HL-60 (cell line): ENCODE results near the gene IMPA2.
A peak's percentile ranks its signal among the peaks of the same experiment; 100 is the strongest.

Experiments used
- DNase-seq, 2 experiments: peaks; one replicate each; pipeline ENCODE4 v3.0.0-alpha.2; 2010 to 2020; ENCODE audit warnings: low read depth in 1 of 2, low spot score in 1 of 2
- H3K27ac ChIP-seq: fragments of 250-450 bp; sonication (Bioruptor Pico); replicated peaks from 2 replicates; pipeline ENCODE4 v1.5.1; 2020; ENCODE audit warnings: mild to moderate bottlenecking, moderate library complexity
- H3K27me3 ChIP-seq: fragments of 250-450 bp; sonication (Bioruptor Pico); 2 replicates; pipeline ENCODE4 v1.5.1; 2021; ENCODE audit warnings: mild to moderate bottlenecking, moderate library complexity; ENCODE audit not compliant: insufficient read depth, poor library complexity, severe bottlenecking
- H3K4me3 ChIP-seq: replicated peaks from 2 replicates; pipeline ENCODE4 v1.5.1; 2011; ENCODE audit warnings: mild to moderate bottlenecking, control low read depth, low read length; ENCODE audit not compliant: insufficient read depth
- GABPA ChIP-seq: IDR thresholded peaks from 2 replicates; pipeline ENCODE4 v1.6.1; 2012; ENCODE audit warnings: low read depth
- POLR2AphosphoS5 ChIP-seq: IDR thresholded peaks from 2 replicates; pipeline ENCODE4 v1.6.1; 2012; ENCODE audit warnings: low read depth
- SPI1 ChIP-seq: IDR thresholded peaks from 2 replicates; pipeline ENCODE4 v1.6.1; 2012; ENCODE audit warnings: low read depth, mild to moderate bottlenecking, borderline replicate concordance
- TF ChIP-seq, protein P1 (sequence below): IDR thresholded peaks from one replicate; pipeline ENCODE4 v1.5.1; 2011; ENCODE audit warnings: low read length, control low read depth, inconsistent platforms; ENCODE audit not compliant: insufficient read depth
- TF ChIP-seq, protein P2 (sequence below): IDR thresholded peaks from 2 replicates; pipeline ENCODE4 v1.6.1; 2012; ENCODE audit warnings: low read depth; ENCODE audit not compliant: insufficient replicate concordance

Gene IMPA2

DNA sequence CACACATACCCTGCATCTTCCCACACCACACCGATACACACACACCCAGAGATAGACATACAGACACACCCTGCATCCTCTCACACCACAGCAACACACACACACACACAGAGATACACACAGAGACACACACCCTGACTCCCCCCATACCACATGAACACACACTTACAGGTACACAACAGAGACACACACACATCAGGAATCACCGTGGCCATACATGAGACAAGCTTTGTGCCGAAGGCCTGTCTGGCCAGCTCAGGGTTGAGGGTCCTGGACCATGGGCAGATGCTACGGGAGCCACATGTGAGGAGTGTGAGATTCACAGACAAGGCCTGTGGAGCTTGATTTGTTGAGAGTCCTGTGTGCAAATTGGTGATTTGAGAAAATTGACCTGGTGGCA, 15.6 kb downstream of the IMPA2 start:
- no peaks in the 10 kb centered on the region for H3K27me3 ChIP-seq
- H3K27ac ChIP-seq = no peak overlapping the region
- TF ChIP-seq POLR2AphosphoS5 (no peak), SPI1 (no peak), GABPA (no peak)
- TF ChIP-seq, protein P1, sequence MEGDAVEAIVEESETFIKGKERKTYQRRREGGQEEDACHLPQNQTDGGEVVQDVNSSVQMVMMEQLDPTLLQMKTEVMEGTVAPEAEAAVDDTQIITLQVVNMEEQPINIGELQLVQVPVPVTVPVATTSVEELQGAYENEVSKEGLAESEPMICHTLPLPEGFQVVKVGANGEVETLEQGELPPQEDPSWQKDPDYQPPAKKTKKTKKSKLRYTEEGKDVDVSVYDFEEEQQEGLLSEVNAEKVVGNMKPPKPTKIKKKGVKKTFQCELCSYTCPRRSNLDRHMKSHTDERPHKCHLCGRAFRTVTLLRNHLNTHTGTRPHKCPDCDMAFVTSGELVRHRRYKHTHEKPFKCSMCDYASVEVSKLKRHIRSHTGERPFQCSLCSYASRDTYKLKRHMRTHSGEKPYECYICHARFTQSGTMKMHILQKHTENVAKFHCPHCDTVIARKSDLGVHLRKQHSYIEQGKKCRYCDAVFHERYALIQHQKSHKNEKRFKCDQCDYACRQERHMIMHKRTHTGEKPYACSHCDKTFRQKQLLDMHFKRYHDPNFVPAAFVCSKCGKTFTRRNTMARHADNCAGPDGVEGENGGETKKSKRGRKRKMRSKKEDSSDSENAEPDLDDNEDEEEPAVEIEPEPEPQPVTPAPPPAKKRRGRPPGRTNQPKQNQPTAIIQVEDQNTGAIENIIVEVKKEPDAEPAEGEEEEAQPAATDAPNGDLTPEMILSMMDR = no peak
- TF ChIP-seq, protein P2, sequence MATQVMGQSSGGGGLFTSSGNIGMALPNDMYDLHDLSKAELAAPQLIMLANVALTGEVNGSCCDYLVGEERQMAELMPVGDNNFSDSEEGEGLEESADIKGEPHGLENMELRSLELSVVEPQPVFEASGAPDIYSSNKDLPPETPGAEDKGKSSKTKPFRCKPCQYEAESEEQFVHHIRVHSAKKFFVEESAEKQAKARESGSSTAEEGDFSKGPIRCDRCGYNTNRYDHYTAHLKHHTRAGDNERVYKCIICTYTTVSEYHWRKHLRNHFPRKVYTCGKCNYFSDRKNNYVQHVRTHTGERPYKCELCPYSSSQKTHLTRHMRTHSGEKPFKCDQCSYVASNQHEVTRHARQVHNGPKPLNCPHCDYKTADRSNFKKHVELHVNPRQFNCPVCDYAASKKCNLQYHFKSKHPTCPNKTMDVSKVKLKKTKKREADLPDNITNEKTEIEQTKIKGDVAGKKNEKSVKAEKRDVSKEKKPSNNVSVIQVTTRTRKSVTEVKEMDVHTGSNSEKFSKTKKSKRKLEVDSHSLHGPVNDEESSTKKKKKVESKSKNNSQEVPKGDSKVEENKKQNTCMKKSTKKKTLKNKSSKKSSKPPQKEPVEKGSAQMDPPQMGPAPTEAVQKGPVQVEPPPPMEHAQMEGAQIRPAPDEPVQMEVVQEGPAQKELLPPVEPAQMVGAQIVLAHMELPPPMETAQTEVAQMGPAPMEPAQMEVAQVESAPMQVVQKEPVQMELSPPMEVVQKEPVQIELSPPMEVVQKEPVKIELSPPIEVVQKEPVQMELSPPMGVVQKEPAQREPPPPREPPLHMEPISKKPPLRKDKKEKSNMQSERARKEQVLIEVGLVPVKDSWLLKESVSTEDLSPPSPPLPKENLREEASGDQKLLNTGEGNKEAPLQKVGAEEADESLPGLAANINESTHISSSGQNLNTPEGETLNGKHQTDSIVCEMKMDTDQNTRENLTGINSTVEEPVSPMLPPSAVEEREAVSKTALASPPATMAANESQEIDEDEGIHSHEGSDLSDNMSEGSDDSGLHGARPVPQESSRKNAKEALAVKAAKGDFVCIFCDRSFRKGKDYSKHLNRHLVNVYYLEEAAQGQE = no peak
- no peak overlapping the region for H3K4me3 ChIP-seq
- no peak for DNase-seq

DNA sequence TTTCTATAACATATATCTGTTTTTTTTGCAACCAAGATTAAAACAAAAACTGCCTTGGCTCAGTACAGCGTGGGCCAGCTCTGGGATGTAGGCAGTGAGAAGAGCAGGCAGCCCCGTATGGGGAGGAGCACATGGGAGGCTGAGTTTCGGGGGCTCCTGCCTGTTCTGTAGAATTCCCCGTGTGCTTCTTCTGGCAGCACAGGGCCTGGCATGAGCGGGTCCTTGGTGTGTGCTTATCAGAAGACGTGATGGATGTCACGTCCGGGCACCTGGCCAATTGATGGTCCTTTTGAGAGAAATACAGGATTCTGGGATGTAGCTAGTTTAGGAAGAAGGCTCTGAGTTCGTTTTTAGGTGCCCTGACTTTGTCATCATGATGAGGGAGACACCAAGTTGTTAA, 16.2 kb downstream of the IMPA2 start:
- Histone ChIP-seq H3K27me3 (no peaks in the 10 kb centered on the region), H3K4me3 (no peak overlapping the region), H3K27ac (no peak overlapping the region)
- TF ChIP-seq SPI1 (no peak), GABPA (no peak), POLR2AphosphoS5 (no peak)
- TF ChIP-seq, protein P2 = no peak
- TF ChIP-seq, protein P1 = no peak
- DNase-seq = no peak

DNA sequence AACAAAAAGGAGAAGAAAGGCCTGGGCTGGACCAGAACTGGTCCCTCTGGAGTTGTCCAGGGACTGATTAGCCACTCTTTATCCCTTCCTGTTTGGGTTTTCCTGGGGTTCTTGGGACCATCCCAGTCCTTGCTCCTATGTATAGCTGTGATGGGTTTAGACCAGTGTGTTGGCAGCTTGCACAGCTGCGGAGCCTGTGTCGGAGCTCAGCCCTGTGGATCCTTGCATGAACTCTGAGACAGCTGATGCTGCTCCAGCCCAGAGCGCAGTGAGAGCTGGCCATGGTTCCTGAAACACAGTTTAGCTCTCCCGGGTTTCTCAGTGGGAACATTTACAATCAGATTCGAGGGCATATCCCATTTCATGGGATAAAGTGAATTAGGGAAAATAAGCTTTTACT, 16.9 kb downstream of the IMPA2 start:
- no peak for DNase-seq
- Histone ChIP-seq H3K27me3 (no peaks in the 10 kb centered on the region), H3K27ac (no peak overlapping the region), H3K4me3 (no peak overlapping the region)
- no peak for TF ChIP-seq GABPA
- TF ChIP-seq, protein P2 = peak; percentile 32

DNA sequence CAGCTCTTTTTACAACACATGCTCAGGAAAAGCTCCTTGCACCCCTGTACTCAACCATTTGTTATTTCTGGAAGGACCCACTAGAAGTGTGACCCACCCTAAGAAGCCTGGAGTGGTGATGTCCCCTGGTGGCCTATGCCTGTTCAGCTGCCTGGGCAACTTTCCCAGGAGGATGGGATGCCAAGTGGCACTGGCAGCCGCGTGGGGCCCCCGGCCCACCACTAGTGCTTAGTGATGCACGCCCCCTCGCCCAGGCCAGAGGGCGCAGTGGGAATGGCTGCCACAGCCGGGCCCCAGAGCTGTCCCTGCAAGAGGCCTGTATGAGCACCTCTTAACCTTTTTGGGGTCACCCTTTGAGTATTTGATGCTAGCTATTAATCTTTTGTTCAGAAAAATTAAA, 18.1 kb downstream of the IMPA2 start:
- no peaks in the 10 kb centered on the region for H3K27me3 ChIP-seq
- H3K4me3 ChIP-seq = no peak overlapping the region
- TF ChIP-seq POLR2AphosphoS5 (no peak), GABPA (no peak), SPI1 (no peak)
- TF ChIP-seq, protein P2 = no peak
- TF ChIP-seq, protein P1 = no peak
- DNase-seq = no peak
- no peak overlapping the region for H3K27ac ChIP-seq
